HG02981 (cell line): ENCODE results near the gene UNC5CL.
"Not testable (repeated sequence)": the region's sequence is repeated elsewhere in the genome, so short reads cannot be mapped to it uniquely, and the experiment has no call there.

Source experiments
- ATAC-seq: cut with Tn5 transposase; IDR thresholded peaks from one replicate; pipeline ENCODE4 v1.9.1; 2021; ENCODE audit warnings: mild to moderate bottlenecking, moderate library complexity; ENCODE audit not compliant: unreplicated experiment

UNC5CL gene

GRCh38 chr6:41040101-41040939, 1.3 kb upstream of the UNC5CL start:
- no peak for ATAC-seq

GRCh38 chr6:41038205-41038604, 816 bp downstream of the UNC5CL start:
- ATAC-seq: no peak

GRCh38 chr6:41037107-41037900, 1.7 kb downstream of the UNC5CL start:
- ATAC-seq: no peak

GRCh38 chr6:41036601-41037000, 2.4 kb downstream of the UNC5CL start:
- ATAC-seq: no peak

- no peak for ATAC-seq
These were observed 2.8 kb downstream of the UNC5CL start for GRCh38 chr6:41036186-41036585.

GRCh38 chr6:41033776-41034175, 5.2 kb downstream of the UNC5CL start:
- no peak for ATAC-seq

GRCh38 chr6:41032830-41033229, 6.2 kb downstream of the UNC5CL start:
- no peak for ATAC-seq

- peak; percentile 35 for ATAC-seq
These were observed 10.2 kb downstream of the UNC5CL start for GRCh38 chr6:41028561-41029412.

GRCh38 chr6:41027799-41028560, 11.0 kb downstream of the UNC5CL start:
- ATAC-seq: peak; percentile 86

- ATAC-seq: no peak
These were observed 11.8 kb downstream of the UNC5CL start for GRCh38 chr6:41027241-41027640.

GRCh38 chr6:41025966-41026530, 13.0 kb downstream of the UNC5CL start:
- no peak for ATAC-seq

GRCh38 chr6:41023114-41023513, 15.9 kb downstream of the UNC5CL start:
- no peak for ATAC-seq

- no peak for ATAC-seq
These were observed 16.7 kb downstream of the UNC5CL start for GRCh38 chr6:41022294-41022693.

GRCh38 chr6:41021832-41022231, 17.2 kb downstream of the UNC5CL start:
- no peak for ATAC-seq

- no peak for ATAC-seq
These were observed 21.4 kb downstream of the UNC5CL start for GRCh38 chr6:41017663-41018062.

GRCh38 chr6:41015860-41016259, 23.2 kb downstream of the UNC5CL start:
- ATAC-seq: not testable (repeated sequence)

GRCh38 chr6:41014780-41015179, 24.2 kb downstream of the UNC5CL start:
- no peak for ATAC-seq

- no peak for ATAC-seq
These were observed 25.4 kb downstream of the UNC5CL start for GRCh38 chr6:41013466-41014153.

GRCh38 chr6:41011673-41012072, 27.3 kb downstream of the UNC5CL start:
- ATAC-seq: no peak
